Measurements from ENCODE around the gene OLA1.

- TF ChIP-seq CTCF (IDR thresholded peaks at IDR 0.05), result no peak
- TF ChIP-seq ZFX (IDR thresholded peaks at IDR 0.05; ENCODE audit: borderline replicate concordance), result no peak
Observed at GRCh38 chr2:174044556-174044955, 203.8 kb downstream of the OLA1 start.
